ENCODE measurements around the gene CPT1B. TPM values are rescaled to one million over a fixed set of nuclear protein-coding genes. Genes with fewer than 3 reads are reported as not detected.

CPT1B gene
- total RNA-seq, 1 donor from 2014 or later = 32.7 TPM

DNA sequence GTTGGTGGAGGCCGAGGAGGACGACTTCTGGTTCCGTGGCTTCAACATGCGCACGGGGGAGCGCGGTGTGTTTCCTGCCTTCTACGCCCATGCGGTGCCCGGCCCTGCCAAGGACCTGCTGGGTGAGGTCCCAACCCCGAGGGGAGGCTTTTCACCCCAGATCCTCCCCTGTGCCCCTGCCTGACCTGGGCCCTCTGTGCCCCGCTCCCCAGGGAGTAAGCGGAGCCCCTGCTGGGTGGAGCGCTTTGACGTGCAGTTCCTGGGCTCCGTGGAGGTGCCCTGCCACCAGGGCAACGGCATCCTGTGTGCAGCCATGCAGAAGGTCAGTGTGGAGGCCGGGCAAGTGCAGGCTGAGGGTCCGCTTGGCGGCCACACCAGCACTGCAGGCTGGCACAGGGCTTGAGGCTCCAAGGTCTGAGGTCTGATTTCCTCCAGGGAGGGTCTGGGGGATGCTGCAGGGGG, 27.4 kb upstream of the CPT1B start:
- DNase-seq (ENCODE audit: low read depth) (no peak), FAIRE-seq (no peak)
- Mint-ChIP-seq H3K9me3 (ENCODE audit: unreplicated experiment) (peaks cover 2% of the 10 kb centered on the region), H3K4me3 (ENCODE audit: unreplicated experiment) (no peak overlapping the region), H3K27ac (ENCODE audit: unreplicated experiment) (no peak overlapping the region), H3K27me3 (ENCODE audit: low read depth, unreplicated experiment) (peaks cover 64% of the 10 kb centered on the region), H3K4me1 (ENCODE audit: low read depth, unreplicated experiment) (peaks cover 5% of the 10 kb centered on the region), H3K36me3 (ENCODE audit: low read depth, unreplicated experiment) (peaks cover 5% of the 10 kb centered on the region)
- Histone ChIP-seq H3K4me3 (ENCODE audit: insufficient read depth, low read depth, low read length) (no peak overlapping the region), H3K9me3 (ENCODE audit: insufficient read depth, low read depth, low read length) (no peaks in the 10 kb centered on the region), H2AFZ (ENCODE audit: low read depth, low read length) (no peak overlapping the region), H3K4me1 (ENCODE audit: insufficient read depth, low read length) (no peaks in the 10 kb centered on the region), H3K27me3 (ENCODE audit: insufficient read depth, low read length) (peaks cover 23% of the 10 kb centered on the region), H3K9ac (ENCODE audit: low read length) (no peak overlapping the region), H3K4me2 (ENCODE audit: low read length) (no peak overlapping the region), H4K20me1 (ENCODE audit: insufficient read depth, low read length) (no peaks in the 10 kb centered on the region), H3K27ac (ENCODE audit: low read depth, low read length) (no peak overlapping the region), H3K79me2 (ENCODE audit: insufficient read depth, low read length) (no peaks in the 10 kb centered on the region), H3K36me3 (ENCODE audit: insufficient read depth, low read length) (no peaks in the 10 kb centered on the region)
- TF ChIP-seq, protein P1, sequence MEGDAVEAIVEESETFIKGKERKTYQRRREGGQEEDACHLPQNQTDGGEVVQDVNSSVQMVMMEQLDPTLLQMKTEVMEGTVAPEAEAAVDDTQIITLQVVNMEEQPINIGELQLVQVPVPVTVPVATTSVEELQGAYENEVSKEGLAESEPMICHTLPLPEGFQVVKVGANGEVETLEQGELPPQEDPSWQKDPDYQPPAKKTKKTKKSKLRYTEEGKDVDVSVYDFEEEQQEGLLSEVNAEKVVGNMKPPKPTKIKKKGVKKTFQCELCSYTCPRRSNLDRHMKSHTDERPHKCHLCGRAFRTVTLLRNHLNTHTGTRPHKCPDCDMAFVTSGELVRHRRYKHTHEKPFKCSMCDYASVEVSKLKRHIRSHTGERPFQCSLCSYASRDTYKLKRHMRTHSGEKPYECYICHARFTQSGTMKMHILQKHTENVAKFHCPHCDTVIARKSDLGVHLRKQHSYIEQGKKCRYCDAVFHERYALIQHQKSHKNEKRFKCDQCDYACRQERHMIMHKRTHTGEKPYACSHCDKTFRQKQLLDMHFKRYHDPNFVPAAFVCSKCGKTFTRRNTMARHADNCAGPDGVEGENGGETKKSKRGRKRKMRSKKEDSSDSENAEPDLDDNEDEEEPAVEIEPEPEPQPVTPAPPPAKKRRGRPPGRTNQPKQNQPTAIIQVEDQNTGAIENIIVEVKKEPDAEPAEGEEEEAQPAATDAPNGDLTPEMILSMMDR (IDR thresholded peaks at IDR 0.05; ENCODE audit: insufficient read depth, low read depth, low read length) = no peak

DNA sequence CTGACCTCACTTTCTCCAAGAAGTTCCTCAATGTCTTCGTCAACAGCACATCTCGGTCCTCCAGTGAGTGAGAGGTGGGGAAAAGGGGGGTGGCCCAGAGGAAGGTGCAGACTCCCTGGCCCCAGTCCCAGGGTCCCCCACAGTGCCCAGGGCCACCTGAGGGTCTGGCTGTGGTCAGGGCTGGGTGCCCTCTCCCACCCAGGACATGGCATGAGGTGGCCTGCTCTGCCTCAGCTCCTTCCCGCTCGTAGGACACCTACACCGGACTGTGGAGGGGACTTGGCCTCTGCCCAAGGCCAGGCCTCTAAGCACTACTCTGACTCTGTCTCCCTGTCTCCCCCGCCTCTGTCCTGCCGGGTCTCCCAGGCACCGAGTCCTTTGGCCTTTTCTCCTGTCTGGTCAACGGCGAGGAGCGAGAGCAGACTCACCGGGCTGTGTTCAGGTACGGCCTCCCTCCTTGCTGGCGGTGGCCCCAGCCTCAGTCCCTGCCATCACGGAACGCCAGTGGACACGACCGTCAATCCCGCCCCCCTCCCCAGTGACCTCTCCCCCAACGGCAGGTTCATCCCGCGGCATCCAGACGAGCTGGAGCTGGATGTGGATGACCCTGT, 26.9 kb upstream of the CPT1B start:
- FAIRE-seq (no peak), DNase-seq (ENCODE audit: low read depth) (no peak)
- no peak overlapping the region for H3K4me3 Mint-ChIP-seq (ENCODE audit: unreplicated experiment)
- peaks cover 23% of the 10 kb centered on the region for H3K27me3 ChIP-seq (ENCODE audit: insufficient read depth, low read length)
- H3K9me3 ChIP-seq (ENCODE audit: insufficient read depth, low read depth, low read length) = no peaks in the 10 kb centered on the region
- H3K79me2 ChIP-seq (ENCODE audit: insufficient read depth, low read length) = no peaks in the 10 kb centered on the region
- no peaks in the 10 kb centered on the region for H3K36me3 ChIP-seq (ENCODE audit: insufficient read depth, low read length)
- peaks cover 5% of the 10 kb centered on the region for H3K4me1 Mint-ChIP-seq (ENCODE audit: low read depth, unreplicated experiment)
- H2AFZ ChIP-seq (ENCODE audit: low read depth, low read length) = no peak overlapping the region
- peaks cover 2% of the 10 kb centered on the region for H3K9me3 Mint-ChIP-seq (ENCODE audit: unreplicated experiment)
- H3K4me1 ChIP-seq (ENCODE audit: insufficient read depth, low read length) = no peaks in the 10 kb centered on the region
- no peaks in the 10 kb centered on the region for H4K20me1 ChIP-seq (ENCODE audit: insufficient read depth, low read length)
- H3K36me3 Mint-ChIP-seq (ENCODE audit: low read depth, unreplicated experiment) = peaks cover 5% of the 10 kb centered on the region
- H3K27ac Mint-ChIP-seq (ENCODE audit: unreplicated experiment) = no peak overlapping the region
- H3K27ac ChIP-seq (ENCODE audit: low read depth, low read length) = no peak overlapping the region
- TF ChIP-seq, protein P1 (IDR thresholded peaks at IDR 0.05; ENCODE audit: insufficient read depth, low read depth, low read length) = no peak
- H3K4me2 ChIP-seq (ENCODE audit: low read length) = no peak overlapping the region
- no peak overlapping the region for H3K4me3 ChIP-seq (ENCODE audit: insufficient read depth, low read depth, low read length)
- peaks cover 59% of the 10 kb centered on the region for H3K27me3 Mint-ChIP-seq (ENCODE audit: low read depth, unreplicated experiment)
- H3K9ac ChIP-seq (ENCODE audit: low read length) = no peak overlapping the region

DNA sequence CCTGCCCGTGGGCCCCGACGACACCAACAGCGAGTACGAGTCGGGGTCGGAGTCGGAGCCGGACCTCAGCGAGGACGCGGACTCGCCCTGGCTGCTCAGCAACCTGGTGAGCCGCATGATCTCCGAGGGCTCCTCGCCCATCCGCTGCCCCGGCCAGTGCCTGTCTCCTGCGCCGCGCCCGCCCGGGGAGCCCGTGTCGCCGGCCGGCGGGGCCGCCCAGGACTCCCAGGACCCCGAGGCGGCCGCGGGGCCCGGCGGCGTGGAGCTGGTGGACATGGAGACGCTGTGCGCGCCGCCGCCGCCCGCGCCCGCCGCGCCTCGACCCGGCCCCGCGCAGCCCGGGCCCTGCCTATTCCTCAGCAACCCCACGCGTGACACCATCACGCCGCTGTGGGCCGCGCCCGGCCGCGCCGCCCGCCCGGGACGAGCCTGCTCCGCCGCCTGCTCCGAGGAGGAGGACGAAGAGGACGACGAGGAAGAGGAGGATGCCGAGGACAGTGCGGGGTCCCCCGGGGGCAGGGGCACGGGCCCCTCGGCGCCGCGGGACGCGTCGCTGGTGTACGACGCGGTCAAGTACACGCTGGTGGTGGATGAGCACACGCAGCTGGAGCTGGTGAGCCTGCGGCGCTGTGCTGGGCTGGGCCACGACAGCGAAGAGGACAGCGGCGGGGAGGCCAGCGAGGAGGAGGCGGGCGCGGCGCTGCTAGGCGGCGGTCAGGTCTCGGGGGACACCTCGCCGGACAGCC, 26.2 kb upstream of the CPT1B start:
- H3K27me3 Mint-ChIP-seq (ENCODE audit: low read depth, unreplicated experiment) = peaks cover 58% of the 10 kb centered on the region
- no peak overlapping the region for H3K9ac ChIP-seq (ENCODE audit: low read length)
- peaks cover 8% of the 10 kb centered on the region for H3K4me1 Mint-ChIP-seq (ENCODE audit: low read depth, unreplicated experiment)
- H2AFZ ChIP-seq (ENCODE audit: low read depth, low read length) = no peak overlapping the region
- no peaks in the 10 kb centered on the region for H3K9me3 ChIP-seq (ENCODE audit: insufficient read depth, low read depth, low read length)
- FAIRE-seq (no peak), DNase-seq (ENCODE audit: low read depth) (no peak)
- H4K20me1 ChIP-seq (ENCODE audit: insufficient read depth, low read length) = no peaks in the 10 kb centered on the region
- no peak overlapping the region for H3K4me3 Mint-ChIP-seq (ENCODE audit: unreplicated experiment)
- no peak overlapping the region for H3K27ac Mint-ChIP-seq (ENCODE audit: unreplicated experiment)
- no peak overlapping the region for H3K4me2 ChIP-seq (ENCODE audit: low read length)
- peaks cover 2% of the 10 kb centered on the region for H3K9me3 Mint-ChIP-seq (ENCODE audit: unreplicated experiment)
- no peak for TF ChIP-seq EZH2 (IDR thresholded peaks at IDR 0.05; ENCODE audit: insufficient read depth, low read length)
- TF ChIP-seq, protein P1 (IDR thresholded peaks at IDR 0.05; ENCODE audit: insufficient read depth, low read depth, low read length) = no peak
- no peaks in the 10 kb centered on the region for H3K79me2 ChIP-seq (ENCODE audit: insufficient read depth, low read length)
- H3K4me1 ChIP-seq (ENCODE audit: insufficient read depth, low read length) = no peaks in the 10 kb centered on the region
- peaks cover 7% of the 10 kb centered on the region for H3K36me3 Mint-ChIP-seq (ENCODE audit: low read depth, unreplicated experiment)
- no peak overlapping the region for H3K4me3 ChIP-seq (ENCODE audit: insufficient read depth, low read depth, low read length)
- H3K27ac ChIP-seq (ENCODE audit: low read depth, low read length) = no peak overlapping the region
- H3K27me3 ChIP-seq (ENCODE audit: insufficient read depth, low read length) = peaks cover 26% of the 10 kb centered on the region
- H3K36me3 ChIP-seq (ENCODE audit: insufficient read depth, low read length) = no peaks in the 10 kb centered on the region
